Endothelial cell of umbilical vein (primary cell): Measurements from ENCODE around the gene UBE2L3. TPM values are rescaled to one million over a fixed set of nuclear protein-coding genes. Genes with fewer than 3 reads are reported as not detected.

Experiments
- BruUV-seq: library from RNA; stranded (reverse); fragments of 400-500 nt; replicated peaks from 2 replicates; lab custom pipeline; 2021; lab: Mats Ljungman, UMichigan
- CTCF ChIA-PET: fragments of 300-600, 350-600 bp; sonication (Branson Sonifier 250); formaldehyde crosslinking; loops from one replicate; lab custom pipeline; 2021; ENCODE audit warnings: antibody characterized with exemption, inconsistent platforms; lab: Charles Lee
- POLR2A ChIA-PET: fragments of 300-600, 350-600 bp; sonication (Branson Sonifier 250); formaldehyde crosslinking; loops from one replicate; lab custom pipeline; 2021; ENCODE audit warnings: antibody characterized with exemption, inconsistent platforms; lab: Charles Lee
- DNase-seq: peaks from one replicate; pipeline ENCODE4 v3.0.0-alpha.2; 2011; ENCODE audit warnings: low read depth, low spot score
- FAIRE-seq: peaks from 2 replicates; lab custom pipeline; 2011; peaks lifted over from hg19 to GRCh38; lab: Jason Lieb, UNC
- H2AFZ ChIP-seq: 2 replicates; pipeline ENCODE4 v1.6.0; 2012; ENCODE audit warnings: low read depth, low read length, control low read depth, inconsistent platforms
- H3K27ac ChIP-seq: 2 replicates; pipeline ENCODE4 v1.5.1; 2011; ENCODE audit warnings: low read depth, mild to moderate bottlenecking, control low read depth, low read length, moderate library complexity; ENCODE audit not compliant: insufficient read depth
- H3K27me3 ChIP-seq, 2 experiments: 2 replicates each; pipeline versions ENCODE4 v1.6.0 to v1.6.1; 2011; ENCODE audit warnings: low read length in 2 of 2, mixed read lengths in 1 of 2; ENCODE audit not compliant: control insufficient read depth in 2 of 2, insufficient read depth in 2 of 2
- H3K36me3 ChIP-seq, 2 experiments: 2 replicates in 1 of 2; 3 replicates in 1 of 2; pipeline ENCODE4 v1.5.1; 2011; ENCODE audit warnings: low read length in 2 of 2, mild to moderate bottlenecking in 1 of 2, moderate library complexity in 1 of 2; ENCODE audit not compliant: control insufficient read depth in 2 of 2, insufficient read depth in 2 of 2; ENCODE audit errors: extremely low read depth in 1 of 2
- H3K4me1 ChIP-seq: 3 replicates; pipeline ENCODE4 v1.5.1; 2011; ENCODE audit warnings: mild to moderate bottlenecking, low read length; ENCODE audit not compliant: control insufficient read depth, insufficient read depth; ENCODE audit errors: extremely low read depth
- H3K4me2 ChIP-seq: 2 replicates; pipeline ENCODE4 v1.6.1; 2011; ENCODE audit warnings: low read length, control low read depth, mixed read lengths; ENCODE audit not compliant: insufficient read depth
- H3K4me3 ChIP-seq, 3 experiments: fragments of 200-600 bp in 1 of 3; sonication (generic), shearing (Covaris generic) in 1 of 3; replicated peaks in 1 of 3; 2 replicates each; pipeline ENCODE4 v1.5.1; 2011 to 2016; ENCODE audit warnings: control low read depth in 3 of 3, low read length in 3 of 3, mild to moderate bottlenecking in 2 of 3, inconsistent platforms in 1 of 3, low read depth in 1 of 3, moderate library complexity in 1 of 3; ENCODE audit not compliant: insufficient read depth in 1 of 3
- H3K79me2 ChIP-seq: 2 replicates; pipeline ENCODE4 v1.6.0; 2012; ENCODE audit warnings: low read length, inconsistent platforms; ENCODE audit not compliant: control insufficient read depth, insufficient read depth
- H3K9ac ChIP-seq: replicated peaks from 2 replicates; pipeline ENCODE3; 2011; ENCODE audit warnings: low read length, control low read depth; ENCODE audit not compliant: insufficient read depth; ENCODE audit errors: extremely low read depth
- H3K9me1 ChIP-seq: replicated peaks from 3 replicates; pipeline ENCODE4 v1.6.0; 2011; ENCODE audit warnings: mild to moderate bottlenecking, low read length; ENCODE audit not compliant: control insufficient read depth, insufficient read depth; ENCODE audit errors: extremely low read depth
- H3K9me3 ChIP-seq: replicated peaks from 2 replicates; pipeline ENCODE4 v1.5.1; 2012; ENCODE audit warnings: low read length, inconsistent platforms; ENCODE audit not compliant: control insufficient read depth, insufficient read depth
- H4K20me1 ChIP-seq: replicated peaks from 2 replicates; pipeline ENCODE3; 2011; ENCODE audit warnings: mild to moderate bottlenecking, low read length; ENCODE audit not compliant: control insufficient read depth, insufficient read depth; ENCODE audit errors: extremely low read depth
- EZH2 ChIP-seq: IDR thresholded peaks from 2 replicates; pipeline ENCODE4 v1.6.1; 2012; ENCODE audit warnings: borderline replicate concordance, low read depth, mild to moderate bottlenecking, moderate library complexity, low read length, inconsistent platforms; ENCODE audit not compliant: severe bottlenecking
- FOS ChIP-seq: IDR thresholded peaks from 2 replicates; pipeline ENCODE4 v1.6.1; 2011; ENCODE audit warnings: mild to moderate bottlenecking, low read length, moderate library complexity, borderline replicate concordance; ENCODE audit not compliant: insufficient read depth
- GATA2 ChIP-seq: IDR thresholded peaks from 2 replicates; pipeline ENCODE4 v1.7.0; 2011; ENCODE audit warnings: low read depth, mild to moderate bottlenecking, moderate library complexity, mixed read lengths, low read length; ENCODE audit not compliant: insufficient read length, insufficient read depth
- JUN ChIP-seq: IDR thresholded peaks from 2 replicates; pipeline ENCODE4 v1.6.1; 2011; ENCODE audit warnings: borderline replicate concordance, low read depth; ENCODE audit not compliant: insufficient read length, insufficient read depth
- MAX ChIP-seq: IDR thresholded peaks from 2 replicates; pipeline ENCODE4 v1.6.1; 2011; ENCODE audit not compliant: insufficient read depth, insufficient read length
- MYC ChIP-seq: IDR thresholded peaks from one replicate; pipeline ENCODE4 v1.6.1; 2011; ENCODE audit warnings: mild to moderate bottlenecking, low read depth, low read length
- POLR2A ChIP-seq: IDR thresholded peaks from 2 replicates; pipeline ENCODE4 v1.6.1; 2012; ENCODE audit warnings: low read depth, mild to moderate bottlenecking, control low read depth, low read length
- POLR2AphosphoS5 ChIP-seq: IDR thresholded peaks from 2 replicates; pipeline ENCODE4 v1.6.1; 2012; ENCODE audit warnings: low read depth, mild to moderate bottlenecking, control low read depth, low read length, moderate library complexity; ENCODE audit not compliant: insufficient read depth
- dilution Hi-C: fragments of 300-500 bp; cut with MboI; formaldehyde crosslinking; loops from one replicate; pipeline ENCODE4 v1.15.0; 2019; ENCODE audit warnings: low sequenced_read_pairs; ENCODE audit not compliant: extremely low pct_ligation_motif_present
- intact Hi-C: fragments of 100-400 bp; cut with micrococcal nuclease; formaldehyde crosslinking; loops from one replicate; pipeline ENCODE4 v1.10.0; 2022
- polyA plus RNA-seq, 4 experiments: library from polyadenylated mRNA; depleted of rRNA in 3 of 4; stranded (reverse) in 3 of 4; unstranded in 1 of 4; fragments of >200 nt; gene quantifications; 2 replicates each; pipeline versions ENCODE4 v1.2.1 to v1.2.3, GENCODE V29; 2011 to 2012; ENCODE audit warnings: missing spikeins in 1 of 4
- total RNA-seq: library from RNA; stranded (reverse); gene quantifications from 2 replicates; pipeline ENCODE4 v1.2.3, GENCODE V29; 2021
- TF ChIP-seq, protein P1 (sequence below), 2 donors: IDR thresholded peaks; 1 replicate in 1 of 2; 2 replicates in 1 of 2; pipeline ENCODE4 v1.5.1; 2011; ENCODE audit warnings: low read length in 2 of 2, mild to moderate bottlenecking in 2 of 2, moderate library complexity in 2 of 2, control low read depth in 1 of 2, inconsistent platforms in 1 of 2, low read depth in 1 of 2; ENCODE audit not compliant: insufficient read depth in 1 of 2; ENCODE audit errors: extremely low read depth in 1 of 2

Gene UBE2L3
- total and polyA plus RNA-seq, 2 donors (not counting 3 experiments of a cell fraction or from before 2014, with no cell fraction given), result 66.0 to 83.5 TPM

DNA sequence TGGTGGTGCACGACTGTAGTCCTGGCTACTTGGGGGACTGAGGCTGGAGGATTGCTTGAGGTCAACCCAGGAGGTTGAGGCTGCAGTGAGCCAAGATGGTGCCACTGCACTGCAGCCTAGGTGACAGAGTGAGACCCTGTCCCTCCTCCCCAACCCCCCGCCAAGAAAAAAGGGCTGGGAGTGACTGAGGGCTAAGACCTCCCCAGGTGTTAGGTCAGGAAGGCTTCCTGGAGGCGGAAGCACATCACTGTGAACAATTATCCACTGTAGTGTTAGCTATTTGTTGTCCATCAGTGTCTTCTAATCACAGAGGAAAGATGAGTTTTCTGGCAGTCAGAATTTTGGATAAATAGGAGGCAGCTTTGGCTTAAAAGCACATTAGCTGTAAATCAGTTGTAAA, 53.5 kb downstream of the UBE2L3 start:
- POLR2A ChIA-PET, result no interaction called here
- H3K4me3 ChIP-seq, result no peak overlapping the region
- H3K27ac ChIP-seq, result no peak overlapping the region
- H3K4me1 ChIP-seq, result no peaks in the 10 kb centered on the region
- no peak for FAIRE-seq
- no TSS peak for BruUV-seq
- peaks cover 0 to 16% of the 10 kb centered on the region in 2 experiments for H3K36me3 ChIP-seq
- H3K79me2 ChIP-seq, result peaks cover 48% of the 10 kb centered on the region
- H3K9ac ChIP-seq, result no peak overlapping the region
- H2AFZ ChIP-seq, result no peak overlapping the region
- no peak for TF ChIP-seq FOS
- no peak for TF ChIP-seq GATA2
- TF ChIP-seq, protein P1, sequence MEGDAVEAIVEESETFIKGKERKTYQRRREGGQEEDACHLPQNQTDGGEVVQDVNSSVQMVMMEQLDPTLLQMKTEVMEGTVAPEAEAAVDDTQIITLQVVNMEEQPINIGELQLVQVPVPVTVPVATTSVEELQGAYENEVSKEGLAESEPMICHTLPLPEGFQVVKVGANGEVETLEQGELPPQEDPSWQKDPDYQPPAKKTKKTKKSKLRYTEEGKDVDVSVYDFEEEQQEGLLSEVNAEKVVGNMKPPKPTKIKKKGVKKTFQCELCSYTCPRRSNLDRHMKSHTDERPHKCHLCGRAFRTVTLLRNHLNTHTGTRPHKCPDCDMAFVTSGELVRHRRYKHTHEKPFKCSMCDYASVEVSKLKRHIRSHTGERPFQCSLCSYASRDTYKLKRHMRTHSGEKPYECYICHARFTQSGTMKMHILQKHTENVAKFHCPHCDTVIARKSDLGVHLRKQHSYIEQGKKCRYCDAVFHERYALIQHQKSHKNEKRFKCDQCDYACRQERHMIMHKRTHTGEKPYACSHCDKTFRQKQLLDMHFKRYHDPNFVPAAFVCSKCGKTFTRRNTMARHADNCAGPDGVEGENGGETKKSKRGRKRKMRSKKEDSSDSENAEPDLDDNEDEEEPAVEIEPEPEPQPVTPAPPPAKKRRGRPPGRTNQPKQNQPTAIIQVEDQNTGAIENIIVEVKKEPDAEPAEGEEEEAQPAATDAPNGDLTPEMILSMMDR (IDR thresholded peaks at IDR 0.05; ENCODE audit: extremely low read depth in 1 of 2, insufficient read depth in 1 of 2, low read depth in 1 of 2, low read length in 2 of 2), result no peak
- TF ChIP-seq JUN, result no peak
- TF ChIP-seq POLR2A, result no peak
- TF ChIP-seq POLR2AphosphoS5, result no peak
- TF ChIP-seq MYC, result no peak
- TF ChIP-seq EZH2, result no peak
- TF ChIP-seq MAX, result no peak
- intact Hi-C loops (no loop called here), dilution Hi-C loops (no loop called here)
- H3K27me3 ChIP-seq, result no peaks in the 10 kb centered on the region
- CTCF ChIA-PET, result interaction anchor here (1.0 to 1.4 kb wide), 2 partner anchors 8 to 26 kb away, joined by 3 to 5 read pairs; no protein-coding TSS in a partner anchor
- no peaks in the 10 kb centered on the region for H3K9me1 ChIP-seq
- H3K9me3 ChIP-seq, result no peaks in the 10 kb centered on the region
- no peak overlapping the region for H3K4me2 ChIP-seq
- H4K20me1 ChIP-seq, result no peaks in the 10 kb centered on the region
- DNase-seq, result no peak
